ENCODE data around the gene C4orf51. TPM values are rescaled to one million over a fixed set of nuclear protein-coding genes. Genes with fewer than 3 reads are reported as not detected.

C4orf51 gene
- total RNA-seq, 1 experiment from 2014 or later = not detected

GRCh38 chr4:145730026-145730425, 50.1 kb downstream of the C4orf51 start:
- Histone ChIP-seq H3K4me1 (peaks cover 35% of the 10 kb centered on the region), H3K9me3 (replicated peaks) (no peaks in the 10 kb centered on the region), H3K4me3 (no peak overlapping the region), H3K36me3 (no peaks in the 10 kb centered on the region), H3K27me3 (no peaks in the 10 kb centered on the region), H3K27ac (no peak overlapping the region; the same call in 1 of the 2 replicates)
- no peak for DNase-seq

GRCh38 chr4:145731028-145731427, 51.1 kb downstream of the C4orf51 start:
- Histone ChIP-seq H3K27me3 (no peaks in the 10 kb centered on the region), H3K4me1 (peaks cover 45% of the 10 kb centered on the region), H3K36me3 (no peaks in the 10 kb centered on the region), H3K4me3 (no peak overlapping the region), H3K9me3 (replicated peaks) (no peaks in the 10 kb centered on the region), H3K27ac (peak overlapping the region; percentile 42)
- DNase-seq = peak; percentile 85 to 93

DNA sequence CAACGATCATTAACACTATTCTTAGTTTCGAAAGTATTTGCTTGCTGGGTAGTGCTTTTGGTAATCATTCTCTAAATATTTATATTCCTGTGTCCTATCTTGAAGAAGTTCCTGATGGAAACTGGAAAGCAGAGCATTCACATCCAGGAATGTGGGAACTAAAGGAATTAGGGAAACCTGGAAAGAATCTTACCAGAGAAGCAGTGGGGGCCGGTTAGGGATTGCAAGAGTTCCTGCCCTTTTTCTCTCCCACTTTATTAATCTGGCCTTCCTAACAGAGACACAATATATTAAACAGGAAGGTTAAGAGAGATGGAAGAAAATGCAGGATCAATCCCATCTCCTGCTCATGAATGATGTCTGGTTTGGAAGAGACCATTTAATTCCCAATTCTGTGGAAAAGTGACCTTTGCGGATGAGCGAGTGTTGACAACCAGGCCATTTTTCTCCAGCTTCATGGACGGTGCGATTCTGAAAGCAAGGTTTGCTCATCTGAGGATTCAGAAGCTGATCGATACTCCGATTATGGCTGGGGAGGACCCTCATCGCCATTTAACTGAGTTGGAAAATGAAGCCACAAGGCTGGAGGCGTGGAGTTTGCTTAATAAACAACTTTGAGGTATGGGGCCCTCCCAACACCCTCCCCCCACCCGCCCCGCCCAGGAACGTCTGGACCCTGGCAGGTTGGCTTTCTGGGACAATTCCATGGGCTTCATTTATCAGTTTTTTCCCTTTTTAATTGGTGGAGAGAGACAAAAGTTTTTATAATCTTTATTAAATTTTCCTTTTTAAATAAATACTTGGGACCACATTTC, 52.3 kb downstream of the C4orf51 start:
- Histone ChIP-seq H3K4me1 (peaks cover 56% of the 10 kb centered on the region), H3K9me3 (replicated peaks) (no peaks in the 10 kb centered on the region), H3K27ac (peak overlapping the region; percentile 93), H3K36me3 (no peaks in the 10 kb centered on the region), H3K27me3 (no peaks in the 10 kb centered on the region), H3K4me3 (peak overlapping the region; percentile 77)
- peak in 1 of 2 experiments; percentile 19 for DNase-seq

GRCh38 chr4:145732895-145733880, 53.2 kb downstream of the C4orf51 start:
- Histone ChIP-seq H3K9me3 (replicated peaks) (no peaks in the 10 kb centered on the region), H3K4me1 (peaks cover 61% of the 10 kb centered on the region), H3K36me3 (no peaks in the 10 kb centered on the region), H3K27me3 (no peaks in the 10 kb centered on the region), H3K27ac (peak overlapping the region; percentile 93), H3K4me3 (peak overlapping the region; percentile 77)
- peak; percentile 90 to 91 for DNase-seq

DNA sequence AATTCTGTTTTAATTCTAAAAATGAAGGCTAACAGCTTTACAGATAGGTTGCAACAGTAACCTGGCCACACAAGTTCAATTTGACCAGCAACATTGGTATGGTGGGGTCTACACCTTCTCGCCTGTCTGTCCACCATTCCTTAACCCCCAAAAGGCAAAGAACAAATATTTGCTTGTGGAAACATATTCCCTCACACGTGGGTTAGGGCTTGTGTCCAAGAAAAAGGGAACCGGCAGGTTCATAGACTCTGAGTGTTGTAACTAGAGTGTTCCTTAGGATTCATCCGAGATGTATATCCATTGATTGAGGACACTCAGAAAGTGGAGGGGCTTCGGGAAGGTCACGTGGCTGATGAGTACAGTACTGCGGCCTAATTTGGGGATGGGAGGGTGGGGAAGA, 54.1 kb downstream of the C4orf51 start:
- Histone ChIP-seq H3K4me3 (peak overlapping the region; percentile 77), H3K36me3 (no peaks in the 10 kb centered on the region), H3K27ac (peak overlapping the region; percentile 93), H3K27me3 (no peaks in the 10 kb centered on the region), H3K4me1 (peaks cover 61% of the 10 kb centered on the region), H3K9me3 (replicated peaks) (no peaks in the 10 kb centered on the region)
- DNase-seq = no peak

DNA sequence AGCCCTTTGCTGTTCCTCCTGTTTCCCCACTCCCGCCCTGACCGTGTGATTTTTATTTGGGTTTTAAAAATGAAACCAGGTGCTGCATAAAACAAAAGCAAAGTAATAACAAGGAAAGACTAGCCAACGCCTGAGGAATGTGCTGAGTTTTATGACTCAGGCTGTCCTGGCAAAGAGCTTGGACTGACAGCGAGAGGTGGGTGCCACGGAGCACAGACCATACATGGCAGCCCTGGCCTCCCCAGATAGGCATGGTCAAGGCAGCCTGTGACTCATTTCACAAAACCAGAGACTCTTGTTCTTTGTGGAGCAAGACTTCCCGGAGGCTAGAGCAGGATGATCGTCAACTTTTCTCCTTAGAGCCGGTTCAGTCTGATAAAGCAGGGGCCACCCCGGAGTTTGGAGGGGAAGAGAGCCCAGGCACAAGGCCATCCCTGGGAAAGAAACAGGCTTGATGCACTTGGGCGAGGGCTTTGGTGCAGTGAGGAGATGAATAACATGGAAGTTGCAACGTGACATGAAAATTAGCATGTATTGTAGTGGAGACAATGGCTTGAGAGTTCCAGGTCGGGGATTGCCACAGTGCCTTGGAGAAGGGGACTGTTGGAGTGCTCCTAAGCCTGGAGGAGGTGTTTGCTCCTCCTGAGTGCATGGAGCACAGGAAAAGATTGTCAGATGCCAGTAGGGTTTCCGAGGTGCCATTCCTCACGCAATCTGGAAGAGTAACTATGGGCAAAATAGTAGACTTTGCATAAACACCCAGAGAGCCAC, 54.8 kb downstream of the C4orf51 start:
- peaks cover 60% of the 10 kb centered on the region for H3K4me1 ChIP-seq
- no peaks in the 10 kb centered on the region for H3K36me3 ChIP-seq
- DNase-seq = peak; percentile 20 to 32
- no peaks in the 10 kb centered on the region for H3K9me3 ChIP-seq (replicated peaks)
- H3K4me3 ChIP-seq = no peak overlapping the region
- no peaks in the 10 kb centered on the region for H3K27me3 ChIP-seq
- H3K27ac ChIP-seq = peak overlapping the region; percentile 93

DNA sequence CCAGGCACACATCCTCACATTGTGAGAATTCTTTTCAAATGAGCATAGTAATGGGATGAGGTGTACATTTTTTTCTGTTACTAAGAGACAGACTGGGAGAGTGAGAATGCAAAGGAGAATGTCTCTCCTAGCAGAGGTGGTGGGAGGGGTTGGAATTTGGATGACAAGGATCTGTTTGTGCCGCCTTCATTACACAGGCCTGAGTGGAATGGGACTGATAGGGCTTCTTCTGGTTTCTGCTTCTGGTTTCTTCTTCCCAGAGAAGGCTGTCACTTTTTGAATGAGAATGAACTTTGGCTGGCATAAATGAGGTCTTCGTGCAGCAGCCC, 55.4 kb downstream of the C4orf51 start:
- Histone ChIP-seq H3K4me1 (peaks cover 56% of the 10 kb centered on the region), H3K4me3 (no peak overlapping the region), H3K27me3 (no peaks in the 10 kb centered on the region), H3K36me3 (no peaks in the 10 kb centered on the region), H3K27ac (peak overlapping the region; percentile 93), H3K9me3 (replicated peaks) (no peaks in the 10 kb centered on the region)
- peak in 1 of 2 experiments; percentile 19 for DNase-seq

DNA sequence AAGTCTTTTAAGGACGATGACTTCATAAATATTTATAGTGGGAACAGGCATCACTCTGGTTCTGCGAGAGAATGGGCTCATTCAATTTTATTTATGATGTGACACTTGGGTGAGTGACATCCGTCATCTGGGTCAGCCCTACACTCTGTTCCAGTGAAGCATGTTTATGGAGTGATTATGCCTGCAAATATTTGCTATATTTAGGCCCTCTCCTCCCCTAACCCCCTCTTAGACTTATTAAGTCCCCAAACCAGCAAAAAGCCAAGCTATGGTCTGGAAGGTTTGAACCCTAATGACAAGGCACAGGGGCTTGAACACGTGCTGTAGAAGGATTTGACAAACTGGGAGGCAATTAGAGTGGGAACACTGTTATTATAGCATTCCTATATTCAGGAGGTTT, 55.9 kb downstream of the C4orf51 start:
- H3K4me1 ChIP-seq = peaks cover 56% of the 10 kb centered on the region
- no peaks in the 10 kb centered on the region for H3K9me3 ChIP-seq (replicated peaks)
- no peak for DNase-seq
- H3K36me3 ChIP-seq = no peaks in the 10 kb centered on the region
- H3K27me3 ChIP-seq = no peaks in the 10 kb centered on the region
- no peak overlapping the region for H3K4me3 ChIP-seq
- H3K27ac ChIP-seq = peak overlapping the region; percentile 93

GRCh38 chr4:145736241-145736831, 56.4 kb downstream of the C4orf51 start:
- H3K27me3 ChIP-seq = no peaks in the 10 kb centered on the region
- peak; percentile 34 to 50 for DNase-seq
- H3K4me3 ChIP-seq = no peak overlapping the region
- peaks cover 58% of the 10 kb centered on the region for H3K4me1 ChIP-seq
- H3K36me3 ChIP-seq = no peaks in the 10 kb centered on the region
- no peaks in the 10 kb centered on the region for H3K9me3 ChIP-seq (replicated peaks)
- peak overlapping the region; percentile 93 for H3K27ac ChIP-seq

DNA sequence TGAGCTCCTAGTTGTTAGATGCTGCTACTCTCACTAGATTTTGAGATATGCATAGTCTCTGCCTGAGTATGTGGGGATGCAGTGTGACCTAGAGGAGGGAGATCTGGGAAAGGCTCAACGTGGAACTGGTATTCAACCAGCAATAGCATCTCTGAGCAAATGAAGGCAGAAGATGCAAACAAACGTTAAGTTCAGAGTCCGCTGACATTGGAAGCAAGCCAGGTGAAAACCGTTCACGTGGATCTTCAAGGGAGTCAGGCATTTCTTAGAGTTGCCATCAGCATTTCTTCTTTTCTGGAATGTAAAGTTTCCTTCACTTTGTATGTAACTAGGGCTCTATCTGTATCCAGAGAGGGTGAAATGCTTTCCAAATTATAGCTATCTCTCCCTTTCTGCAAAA, 59.9 kb downstream of the C4orf51 start:
- Histone ChIP-seq H3K27me3 (no peaks in the 10 kb centered on the region), H3K36me3 (no peaks in the 10 kb centered on the region), H3K27ac (no peak overlapping the region), H3K4me1 (peaks cover 40% of the 10 kb centered on the region), H3K4me3 (no peak overlapping the region), H3K9me3 (replicated peaks) (no peaks in the 10 kb centered on the region)
- DNase-seq = no peak

GRCh38 chr4:145740806-145741205, 60.9 kb downstream of the C4orf51 start:
- DNase-seq = peak; percentile 44 to 69
- no peaks in the 10 kb centered on the region for H3K9me3 ChIP-seq (replicated peaks)
- H3K27me3 ChIP-seq = no peaks in the 10 kb centered on the region
- no peaks in the 10 kb centered on the region for H3K36me3 ChIP-seq
- H3K4me3 ChIP-seq = peak overlapping the region; percentile 25
- peaks cover 31% of the 10 kb centered on the region for H3K4me1 ChIP-seq
- peak overlapping the region; percentile 67 for H3K27ac ChIP-seq

DNA sequence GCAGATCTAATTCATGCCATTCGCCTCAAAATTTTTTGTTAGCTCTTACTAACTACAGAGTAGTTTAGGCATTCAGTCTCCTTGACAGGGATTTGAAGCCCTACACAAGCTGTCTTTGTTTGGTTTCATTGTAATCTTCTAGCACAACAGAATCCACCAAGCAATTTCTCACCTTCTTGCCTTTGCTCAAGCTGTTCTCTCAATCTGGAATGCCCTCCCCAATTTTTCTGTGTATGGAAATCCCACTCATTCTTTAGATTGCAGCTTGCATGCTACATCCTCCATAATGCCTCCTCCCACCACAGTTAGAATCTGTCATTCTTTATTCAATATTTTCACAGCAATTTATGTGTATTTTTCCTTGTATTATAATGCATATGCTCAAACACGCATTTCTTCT, 63.7 kb downstream of the C4orf51 start:
- H3K9me3 ChIP-seq (replicated peaks) = no peaks in the 10 kb centered on the region
- H3K27me3 ChIP-seq = no peaks in the 10 kb centered on the region
- H3K36me3 ChIP-seq = no peaks in the 10 kb centered on the region
- H3K4me1 ChIP-seq = peaks cover 13% of the 10 kb centered on the region
- no peak for DNase-seq
- no peak overlapping the region for H3K27ac ChIP-seq
- no peak overlapping the region for H3K4me3 ChIP-seq

DNA sequence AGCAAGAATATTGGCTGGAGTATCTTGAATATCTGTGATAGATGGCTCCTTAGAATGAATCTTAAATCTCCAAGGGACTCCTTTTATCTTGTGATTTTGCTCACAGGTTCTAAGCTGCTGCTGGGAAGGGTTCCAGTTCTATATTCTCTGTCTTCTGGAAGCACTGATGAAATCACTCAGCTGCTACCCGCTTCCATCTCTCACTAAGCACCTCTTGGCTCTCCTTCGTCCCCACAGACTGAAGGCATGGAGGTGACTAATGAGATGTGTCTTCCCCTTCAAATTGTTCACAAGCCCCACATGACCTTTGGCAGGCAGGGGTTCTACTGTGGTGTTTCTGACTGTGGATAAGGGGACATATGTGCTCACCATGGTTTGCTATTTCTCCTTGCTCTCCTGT, 75.9 kb downstream of the C4orf51 start:
- DNase-seq = no peak
- Histone ChIP-seq H3K4me1 (no peaks in the 10 kb centered on the region), H3K27ac (no peak overlapping the region), H3K27me3 (no peaks in the 10 kb centered on the region), H3K9me3 (replicated peaks) (no peaks in the 10 kb centered on the region), H3K4me3 (no peak overlapping the region), H3K36me3 (peaks cover 4% of the 10 kb centered on the region; the same call in 1 of the 2 replicates)

- no peak overlapping the region for H3K4me3 ChIP-seq
- no peaks in the 10 kb centered on the region for H3K4me1 ChIP-seq
- H3K36me3 ChIP-seq = peaks cover 4% of the 10 kb centered on the region; the same call in 1 of the 2 replicates
- no peak overlapping the region for H3K27ac ChIP-seq
- DNase-seq = no peak
- H3K27me3 ChIP-seq = no peaks in the 10 kb centered on the region
- no peaks in the 10 kb centered on the region for H3K9me3 ChIP-seq (replicated peaks)
These were observed 76.3 kb downstream of the C4orf51 start for GRCh38 chr4:145756244-145756643.
